ENCODE measurements around the gene PLAC1. TPM values are rescaled to one million over a fixed set of nuclear protein-coding genes. Genes with fewer than 3 reads are reported as not detected.
A peak's percentile ranks its signal among the peaks of the same experiment; 100 is the strongest.

PLAC1 gene
- total and polyA plus RNA-seq, 2 experiments from 2014 or later: 0.50 to 0.83 TPM

DNA sequence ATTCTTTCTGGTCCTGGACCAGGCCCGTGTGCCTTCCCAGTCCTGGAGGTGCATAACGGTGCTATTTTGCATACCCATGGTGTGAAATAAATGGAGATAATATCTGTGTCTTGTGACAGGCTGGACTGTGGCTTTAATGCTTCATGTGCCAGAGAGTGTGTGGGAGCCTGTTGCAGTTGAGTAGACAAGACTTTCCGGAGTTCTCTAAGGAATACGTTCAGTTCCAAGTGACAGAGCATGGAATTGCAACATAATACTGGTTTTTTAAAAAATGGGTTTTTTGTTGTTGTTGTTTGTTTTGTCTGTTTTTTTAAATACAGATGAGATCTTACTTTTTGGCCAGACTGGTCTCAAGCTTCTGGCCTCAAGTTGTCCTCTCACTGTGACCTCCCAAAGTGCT is 124.3 kb downstream of the PLAC1 start:
- Mint-ChIP-seq H3K4me3 (no peak overlapping the region), H3K27me3 (ENCODE audit: insufficient read depth, low read depth, poor library complexity) (peaks cover 5% of the 10 kb centered on the region), H3K4me1 (peaks cover 21% of the 10 kb centered on the region), H3K27ac (no peak overlapping the region), H3K36me3 (ENCODE audit: low read depth) (no peaks in the 10 kb centered on the region), H3K9me3 (no peaks in the 10 kb centered on the region)
- Histone ChIP-seq H3K4me3 (no peak overlapping the region), H3K36me3 (ENCODE audit: insufficient read depth) (no peaks in the 10 kb centered on the region), H3K4me2 (peak overlapping the region; percentile 48; the same call in 1 of the 2 replicates), H3K4me1 (ENCODE audit: insufficient read depth) (peaks cover 5% of the 10 kb centered on the region), H3K9me2 (ENCODE audit: insufficient read depth) (no peaks in the 10 kb centered on the region), H3F3A (replicated peaks; ENCODE audit: low read depth) (no peaks in the 10 kb centered on the region), H3K27ac (ENCODE audit: low read depth) (no peak overlapping the region), H4K20me1 (replicated peaks; ENCODE audit: insufficient read depth) (no peaks in the 10 kb centered on the region), H3K79me2 (replicated peaks; ENCODE audit: insufficient read depth) (no peaks in the 10 kb centered on the region), H3K27me3 (ENCODE audit: insufficient read depth) (no peaks in the 10 kb centered on the region), H2AFZ (no peak overlapping the region)
- TF ChIP-seq EZH2phosphoT487 (IDR thresholded peaks at IDR 0.05; ENCODE audit: unreplicated experiment) (no peak), NANOG (IDR thresholded peaks at IDR 0.05; ENCODE audit: borderline replicate concordance) (no peak), STAT1 (IDR thresholded peaks at IDR 0.05; ENCODE audit: unreplicated experiment) (no peak), ZNF331 (CRISPR knock-in tag; IDR thresholded peaks at IDR 0.05; ENCODE audit: low read depth) (no peak)
- no peak for ATAC-seq
- DNase-seq (ENCODE audit: low spot score): no peak

DNA sequence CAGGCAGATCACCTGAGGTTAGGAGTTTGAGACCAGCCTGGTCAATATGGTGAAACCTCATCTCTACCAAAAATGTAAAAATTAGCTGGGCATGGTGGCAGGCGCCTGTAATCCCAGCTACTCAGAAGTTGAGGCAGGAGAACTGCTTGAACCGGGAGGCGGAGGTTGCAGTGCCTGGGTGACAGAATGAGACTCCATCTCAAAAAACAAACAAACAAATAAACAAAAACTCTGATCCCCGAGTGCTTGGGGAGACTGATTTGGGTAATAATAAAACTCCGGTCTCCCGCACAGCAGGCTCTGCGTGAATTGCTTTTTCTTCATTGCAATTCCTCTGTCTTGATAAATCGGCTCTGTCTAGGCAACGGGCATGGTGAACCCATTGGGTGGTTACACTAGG is 124.9 kb downstream of the PLAC1 start:
- no peak overlapping the region for H3K27ac Mint-ChIP-seq
- no peaks in the 10 kb centered on the region for H3K9me3 Mint-ChIP-seq

More for the DNA sequence above, 124.9 kb downstream of the PLAC1 start:
- DNase-seq (ENCODE audit: low spot score): peak; percentile 35
- Histone ChIP-seq H4K20me1 (replicated peaks; ENCODE audit: insufficient read depth) (no peaks in the 10 kb centered on the region), H3K27me3 (ENCODE audit: insufficient read depth) (no peaks in the 10 kb centered on the region), H3K27ac (ENCODE audit: low read depth) (no peak overlapping the region), H3K4me1 (ENCODE audit: insufficient read depth) (peaks cover 5% of the 10 kb centered on the region), H3K4me3 (0 out of 2 replicates have a peak overlapping the region, but pooled peaks have one; percentile 13), H2AFZ (no peak overlapping the region), H3K79me2 (replicated peaks; ENCODE audit: insufficient read depth) (no peaks in the 10 kb centered on the region), H3K4me2 (peak overlapping the region; percentile 51), H3F3A (replicated peaks; ENCODE audit: low read depth) (no peaks in the 10 kb centered on the region), H3K9me2 (ENCODE audit: insufficient read depth) (no peaks in the 10 kb centered on the region), H3K36me3 (ENCODE audit: insufficient read depth) (no peaks in the 10 kb centered on the region)
- Mint-ChIP-seq H3K36me3 (ENCODE audit: low read depth) (no peaks in the 10 kb centered on the region), H3K4me3 (no peak overlapping the region), H3K4me1 (peaks cover 25% of the 10 kb centered on the region), H3K27me3 (ENCODE audit: insufficient read depth, low read depth, poor library complexity) (peaks cover 5% of the 10 kb centered on the region)
- TF ChIP-seq, protein P1, sequence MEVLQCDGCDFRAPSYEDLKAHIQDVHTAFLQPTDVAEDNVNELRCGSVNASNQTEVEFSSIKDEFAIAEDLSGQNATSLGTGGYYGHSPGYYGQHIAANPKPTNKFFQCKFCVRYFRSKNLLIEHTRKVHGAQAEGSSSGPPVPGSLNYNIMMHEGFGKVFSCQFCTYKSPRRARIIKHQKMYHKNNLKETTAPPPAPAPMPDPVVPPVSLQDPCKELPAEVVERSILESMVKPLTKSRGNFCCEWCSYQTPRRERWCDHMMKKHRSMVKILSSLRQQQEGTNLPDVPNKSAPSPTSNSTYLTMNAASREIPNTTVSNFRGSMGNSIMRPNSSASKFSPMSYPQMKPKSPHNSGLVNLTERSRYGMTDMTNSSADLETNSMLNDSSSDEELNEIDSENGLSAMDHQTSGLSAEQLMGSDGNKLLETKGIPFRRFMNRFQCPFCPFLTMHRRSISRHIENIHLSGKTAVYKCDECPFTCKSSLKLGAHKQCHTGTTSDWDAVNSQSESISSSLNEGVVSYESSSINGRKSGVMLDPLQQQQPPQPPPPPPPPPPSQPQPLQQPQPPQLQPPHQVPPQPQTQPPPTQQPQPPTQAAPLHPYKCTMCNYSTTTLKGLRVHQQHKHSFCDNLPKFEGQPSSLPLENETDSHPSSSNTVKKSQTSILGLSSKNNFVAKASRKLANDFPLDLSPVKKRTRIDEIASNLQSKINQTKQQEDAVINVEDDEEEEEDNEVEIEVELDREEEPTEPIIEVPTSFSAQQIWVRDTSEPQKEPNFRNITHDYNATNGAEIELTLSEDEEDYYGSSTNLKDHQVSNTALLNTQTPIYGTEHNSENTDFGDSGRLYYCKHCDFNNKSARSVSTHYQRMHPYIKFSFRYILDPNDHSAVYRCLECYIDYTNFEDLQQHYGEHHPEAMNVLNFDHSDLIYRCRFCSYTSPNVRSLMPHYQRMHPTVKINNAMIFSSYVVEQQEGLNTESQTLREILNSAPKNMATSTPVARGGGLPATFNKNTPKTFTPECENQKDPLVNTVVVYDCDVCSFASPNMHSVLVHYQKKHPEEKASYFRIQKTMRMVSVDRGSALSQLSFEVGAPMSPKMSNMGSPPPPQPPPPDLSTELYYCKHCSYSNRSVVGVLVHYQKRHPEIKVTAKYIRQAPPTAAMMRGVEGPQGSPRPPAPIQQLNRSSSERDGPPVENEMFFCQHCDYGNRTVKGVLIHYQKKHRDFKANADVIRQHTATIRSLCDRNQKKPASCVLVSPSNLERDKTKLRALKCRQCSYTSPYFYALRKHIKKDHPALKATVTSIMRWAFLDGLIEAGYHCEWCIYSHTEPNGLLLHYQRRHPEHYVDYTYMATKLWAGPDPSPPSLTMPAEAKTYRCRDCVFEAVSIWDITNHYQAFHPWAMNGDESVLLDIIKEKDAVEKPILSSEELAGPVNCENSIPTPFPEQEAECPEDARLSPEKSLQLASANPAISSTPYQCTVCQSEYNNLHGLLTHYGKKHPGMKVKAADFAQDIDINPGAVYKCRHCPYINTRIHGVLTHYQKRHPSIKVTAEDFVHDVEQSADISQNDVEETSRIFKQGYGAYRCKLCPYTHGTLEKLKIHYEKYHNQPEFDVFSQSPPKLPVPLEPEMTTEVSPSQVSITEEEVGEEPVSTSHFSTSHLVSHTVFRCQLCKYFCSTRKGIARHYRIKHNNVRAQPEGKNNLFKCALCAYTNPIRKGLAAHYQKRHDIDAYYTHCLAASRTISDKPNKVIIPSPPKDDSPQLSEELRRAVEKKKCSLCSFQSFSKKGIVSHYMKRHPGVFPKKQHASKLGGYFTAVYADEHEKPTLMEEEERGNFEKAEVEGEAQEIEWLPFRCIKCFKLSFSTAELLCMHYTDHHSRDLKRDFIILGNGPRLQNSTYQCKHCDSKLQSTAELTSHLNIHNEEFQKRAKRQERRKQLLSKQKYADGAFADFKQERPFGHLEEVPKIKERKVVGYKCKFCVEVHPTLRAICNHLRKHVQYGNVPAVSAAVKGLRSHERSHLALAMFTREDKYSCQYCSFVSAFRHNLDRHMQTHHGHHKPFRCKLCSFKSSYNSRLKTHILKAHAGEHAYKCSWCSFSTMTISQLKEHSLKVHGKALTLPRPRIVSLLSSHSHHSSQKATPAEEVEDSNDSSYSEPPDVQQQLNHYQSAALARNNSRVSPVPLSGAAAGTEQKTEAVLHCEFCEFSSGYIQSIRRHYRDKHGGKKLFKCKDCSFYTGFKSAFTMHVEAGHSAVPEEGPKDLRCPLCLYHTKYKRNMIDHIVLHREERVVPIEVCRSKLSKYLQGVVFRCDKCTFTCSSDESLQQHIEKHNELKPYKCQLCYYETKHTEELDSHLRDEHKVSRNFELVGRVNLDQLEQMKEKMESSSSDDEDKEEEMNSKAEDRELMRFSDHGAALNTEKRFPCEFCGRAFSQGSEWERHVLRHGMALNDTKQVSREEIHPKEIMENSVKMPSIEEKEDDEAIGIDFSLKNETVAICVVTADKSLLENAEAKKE (CRISPR knock-in tag; IDR thresholded peaks at IDR 0.05): 0 out of 2 replicates have a peak, but pooled peaks have one; percentile 23
- TF ChIP-seq, protein P2, sequence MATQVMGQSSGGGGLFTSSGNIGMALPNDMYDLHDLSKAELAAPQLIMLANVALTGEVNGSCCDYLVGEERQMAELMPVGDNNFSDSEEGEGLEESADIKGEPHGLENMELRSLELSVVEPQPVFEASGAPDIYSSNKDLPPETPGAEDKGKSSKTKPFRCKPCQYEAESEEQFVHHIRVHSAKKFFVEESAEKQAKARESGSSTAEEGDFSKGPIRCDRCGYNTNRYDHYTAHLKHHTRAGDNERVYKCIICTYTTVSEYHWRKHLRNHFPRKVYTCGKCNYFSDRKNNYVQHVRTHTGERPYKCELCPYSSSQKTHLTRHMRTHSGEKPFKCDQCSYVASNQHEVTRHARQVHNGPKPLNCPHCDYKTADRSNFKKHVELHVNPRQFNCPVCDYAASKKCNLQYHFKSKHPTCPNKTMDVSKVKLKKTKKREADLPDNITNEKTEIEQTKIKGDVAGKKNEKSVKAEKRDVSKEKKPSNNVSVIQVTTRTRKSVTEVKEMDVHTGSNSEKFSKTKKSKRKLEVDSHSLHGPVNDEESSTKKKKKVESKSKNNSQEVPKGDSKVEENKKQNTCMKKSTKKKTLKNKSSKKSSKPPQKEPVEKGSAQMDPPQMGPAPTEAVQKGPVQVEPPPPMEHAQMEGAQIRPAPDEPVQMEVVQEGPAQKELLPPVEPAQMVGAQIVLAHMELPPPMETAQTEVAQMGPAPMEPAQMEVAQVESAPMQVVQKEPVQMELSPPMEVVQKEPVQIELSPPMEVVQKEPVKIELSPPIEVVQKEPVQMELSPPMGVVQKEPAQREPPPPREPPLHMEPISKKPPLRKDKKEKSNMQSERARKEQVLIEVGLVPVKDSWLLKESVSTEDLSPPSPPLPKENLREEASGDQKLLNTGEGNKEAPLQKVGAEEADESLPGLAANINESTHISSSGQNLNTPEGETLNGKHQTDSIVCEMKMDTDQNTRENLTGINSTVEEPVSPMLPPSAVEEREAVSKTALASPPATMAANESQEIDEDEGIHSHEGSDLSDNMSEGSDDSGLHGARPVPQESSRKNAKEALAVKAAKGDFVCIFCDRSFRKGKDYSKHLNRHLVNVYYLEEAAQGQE (IDR thresholded peaks at IDR 0.05; ENCODE audit: unreplicated experiment): no peak
- TF ChIP-seq, protein P3, sequence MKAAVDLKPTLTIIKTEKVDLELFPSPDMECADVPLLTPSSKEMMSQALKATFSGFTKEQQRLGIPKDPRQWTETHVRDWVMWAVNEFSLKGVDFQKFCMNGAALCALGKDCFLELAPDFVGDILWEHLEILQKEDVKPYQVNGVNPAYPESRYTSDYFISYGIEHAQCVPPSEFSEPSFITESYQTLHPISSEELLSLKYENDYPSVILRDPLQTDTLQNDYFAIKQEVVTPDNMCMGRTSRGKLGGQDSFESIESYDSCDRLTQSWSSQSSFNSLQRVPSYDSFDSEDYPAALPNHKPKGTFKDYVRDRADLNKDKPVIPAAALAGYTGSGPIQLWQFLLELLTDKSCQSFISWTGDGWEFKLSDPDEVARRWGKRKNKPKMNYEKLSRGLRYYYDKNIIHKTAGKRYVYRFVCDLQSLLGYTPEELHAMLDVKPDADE (IDR thresholded peaks at IDR 0.05): no peak
- ATAC-seq: peak; percentile 80
